GM10266 (cell line): ENCODE results near the gene SLC35F3.

Experiments
- DNase-seq: peaks from one replicate; pipeline ENCODE4 v3.0.0; 2012; ENCODE audit errors: extremely low spot score
- TF ChIP-seq, protein P1 (sequence below): IDR thresholded peaks from 2 replicates; pipeline ENCODE4 v1.5.1; 2012; ENCODE audit warnings: mild to moderate bottlenecking, low read depth; ENCODE audit not compliant: control insufficient read depth, insufficient read depth; ENCODE audit errors: missing control alignments

Gene SLC35F3

DNA sequence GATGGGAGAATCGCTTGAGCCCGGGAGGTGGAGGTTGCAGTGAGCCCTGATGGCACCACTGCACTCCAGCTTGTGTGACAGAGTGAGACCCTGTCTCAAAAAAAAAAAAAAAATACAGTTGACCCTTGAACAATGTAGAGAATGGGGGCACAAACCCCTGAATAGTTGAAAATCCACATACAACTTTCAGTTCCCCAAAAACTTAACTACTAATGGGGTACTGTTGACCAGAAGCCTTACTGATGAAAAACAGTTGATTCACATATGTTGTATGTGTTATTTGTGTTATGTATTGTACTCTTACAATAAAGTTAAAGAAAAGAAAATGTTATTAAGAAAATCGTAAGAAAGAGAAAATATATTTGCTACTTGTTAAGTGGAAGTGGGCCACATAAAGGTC is 417.6 kb downstream of the SLC35F3 start:
- no peak for DNase-seq
- TF ChIP-seq, protein P1, sequence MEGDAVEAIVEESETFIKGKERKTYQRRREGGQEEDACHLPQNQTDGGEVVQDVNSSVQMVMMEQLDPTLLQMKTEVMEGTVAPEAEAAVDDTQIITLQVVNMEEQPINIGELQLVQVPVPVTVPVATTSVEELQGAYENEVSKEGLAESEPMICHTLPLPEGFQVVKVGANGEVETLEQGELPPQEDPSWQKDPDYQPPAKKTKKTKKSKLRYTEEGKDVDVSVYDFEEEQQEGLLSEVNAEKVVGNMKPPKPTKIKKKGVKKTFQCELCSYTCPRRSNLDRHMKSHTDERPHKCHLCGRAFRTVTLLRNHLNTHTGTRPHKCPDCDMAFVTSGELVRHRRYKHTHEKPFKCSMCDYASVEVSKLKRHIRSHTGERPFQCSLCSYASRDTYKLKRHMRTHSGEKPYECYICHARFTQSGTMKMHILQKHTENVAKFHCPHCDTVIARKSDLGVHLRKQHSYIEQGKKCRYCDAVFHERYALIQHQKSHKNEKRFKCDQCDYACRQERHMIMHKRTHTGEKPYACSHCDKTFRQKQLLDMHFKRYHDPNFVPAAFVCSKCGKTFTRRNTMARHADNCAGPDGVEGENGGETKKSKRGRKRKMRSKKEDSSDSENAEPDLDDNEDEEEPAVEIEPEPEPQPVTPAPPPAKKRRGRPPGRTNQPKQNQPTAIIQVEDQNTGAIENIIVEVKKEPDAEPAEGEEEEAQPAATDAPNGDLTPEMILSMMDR = no peak

DNA sequence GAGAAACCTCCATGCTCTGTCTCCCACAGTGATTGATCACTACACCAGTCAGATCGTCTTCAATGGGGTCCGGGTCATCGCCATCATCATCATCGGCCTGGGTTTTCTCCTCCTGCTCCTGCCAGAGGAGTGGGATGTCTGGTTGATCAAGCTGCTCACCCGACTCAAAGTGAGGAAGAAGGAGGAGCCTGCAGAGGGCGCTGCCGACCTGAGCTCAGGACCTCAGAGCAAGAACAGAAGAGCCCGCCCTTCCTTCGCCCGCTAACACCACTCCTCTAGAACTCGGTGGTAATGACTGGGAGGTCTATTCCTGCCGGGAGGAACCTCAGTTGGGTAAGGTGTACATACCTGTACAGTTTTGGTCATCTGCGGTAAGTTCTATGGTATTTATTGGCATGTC is 418.5 kb downstream of the SLC35F3 start:
- peak; percentile 51 for DNase-seq
- TF ChIP-seq, protein P1 = peak; percentile 67

DNA sequence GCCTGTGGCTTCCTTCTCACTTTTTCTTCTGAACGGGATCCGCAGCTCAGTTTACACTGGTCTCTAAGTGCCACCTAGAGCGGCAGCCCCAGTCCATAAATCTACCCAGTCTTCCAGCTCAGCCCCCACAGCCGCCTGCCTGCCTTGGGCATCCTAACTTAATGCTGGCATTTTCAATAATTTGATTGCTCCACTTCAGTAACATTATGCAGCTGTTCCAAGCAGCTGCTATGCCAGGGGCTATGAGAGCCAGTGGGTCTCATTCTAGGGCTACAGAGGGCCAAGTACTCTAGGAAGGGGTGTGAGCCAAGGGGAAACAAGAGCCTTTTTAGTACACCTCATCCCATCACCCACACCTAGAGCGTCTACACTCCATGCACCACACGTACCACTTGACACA is 420.3 kb downstream of the SLC35F3 start:
- DNase-seq = no peak

DNA sequence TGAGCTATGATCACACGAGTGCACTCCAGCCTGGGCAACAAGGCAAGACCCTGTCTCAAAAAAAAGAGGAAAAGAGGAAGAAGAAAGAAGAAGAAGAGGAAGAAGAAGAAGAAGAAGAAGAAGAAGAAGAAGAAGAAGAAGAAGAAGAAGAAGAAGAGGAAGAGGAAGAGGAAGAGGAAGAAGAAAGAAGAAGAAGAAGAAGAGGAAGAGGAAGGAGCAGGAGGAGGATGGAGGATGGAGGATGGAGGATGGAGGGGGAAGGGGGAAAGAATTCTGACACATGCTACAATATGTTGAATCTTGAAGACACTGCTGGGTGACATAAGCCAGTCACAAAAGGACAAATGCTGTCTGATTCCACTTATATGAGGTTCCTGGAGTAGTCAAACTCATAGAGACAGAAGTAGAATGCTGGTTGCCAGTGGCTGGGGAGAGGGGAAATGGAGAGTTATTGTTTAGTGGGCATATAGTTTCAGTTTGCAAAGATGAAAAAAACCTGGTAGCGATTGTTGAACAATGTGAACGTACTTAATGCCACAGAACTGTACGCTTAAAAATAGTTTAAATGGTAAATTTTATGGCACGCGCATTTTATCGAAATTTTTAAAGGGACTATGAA is 421.5 kb downstream of the SLC35F3 start:
- TF ChIP-seq, protein P1 = no peak
- no peak for DNase-seq

More for the DNA sequence above, 420.3 kb downstream of the SLC35F3 start:
- TF ChIP-seq, protein P1 = no peak

DNA sequence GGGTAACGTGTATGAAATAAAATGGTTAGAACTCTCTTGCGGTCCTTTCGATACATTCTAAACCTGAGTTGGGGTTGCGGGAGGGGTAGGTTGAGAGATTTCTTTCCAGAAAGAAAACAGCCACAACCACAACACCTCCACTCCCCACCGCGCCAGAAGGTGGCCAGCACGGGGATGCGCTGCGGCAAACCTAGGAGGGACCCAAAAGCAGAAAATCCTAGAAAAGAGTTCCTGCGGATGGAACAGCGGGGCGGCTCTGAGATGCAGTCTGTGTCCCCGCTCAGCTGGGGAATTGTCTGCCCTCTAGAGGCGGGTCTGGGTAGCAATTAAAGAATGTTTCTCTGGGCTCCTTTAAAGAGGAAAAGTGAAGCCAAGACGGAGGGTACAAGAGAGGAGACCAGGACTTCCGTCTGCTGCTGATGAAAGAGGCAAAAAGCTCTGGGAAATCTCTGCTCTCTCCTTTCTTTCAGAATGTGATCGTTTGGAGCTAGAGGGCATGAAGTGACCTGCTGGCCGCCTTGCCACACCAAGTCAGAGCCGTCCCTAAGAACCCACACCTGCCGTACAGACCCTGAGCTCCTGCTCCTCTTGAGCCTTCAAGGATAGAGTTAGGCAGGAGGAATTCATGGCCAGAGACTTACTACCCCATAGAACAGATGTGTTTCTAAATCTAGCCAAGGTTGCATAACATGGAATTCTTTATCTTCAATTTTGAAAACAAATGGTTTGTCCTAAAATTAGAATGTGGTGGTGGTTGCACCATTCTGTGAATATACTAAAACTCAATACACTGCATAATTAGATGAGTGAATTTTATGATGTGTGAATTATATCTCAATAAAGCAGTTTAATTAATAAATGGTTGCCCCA is 422.3 kb downstream of the SLC35F3 start:
- peak; percentile 63 for DNase-seq
- TF ChIP-seq, protein P1 = peak; percentile 84

DNA sequence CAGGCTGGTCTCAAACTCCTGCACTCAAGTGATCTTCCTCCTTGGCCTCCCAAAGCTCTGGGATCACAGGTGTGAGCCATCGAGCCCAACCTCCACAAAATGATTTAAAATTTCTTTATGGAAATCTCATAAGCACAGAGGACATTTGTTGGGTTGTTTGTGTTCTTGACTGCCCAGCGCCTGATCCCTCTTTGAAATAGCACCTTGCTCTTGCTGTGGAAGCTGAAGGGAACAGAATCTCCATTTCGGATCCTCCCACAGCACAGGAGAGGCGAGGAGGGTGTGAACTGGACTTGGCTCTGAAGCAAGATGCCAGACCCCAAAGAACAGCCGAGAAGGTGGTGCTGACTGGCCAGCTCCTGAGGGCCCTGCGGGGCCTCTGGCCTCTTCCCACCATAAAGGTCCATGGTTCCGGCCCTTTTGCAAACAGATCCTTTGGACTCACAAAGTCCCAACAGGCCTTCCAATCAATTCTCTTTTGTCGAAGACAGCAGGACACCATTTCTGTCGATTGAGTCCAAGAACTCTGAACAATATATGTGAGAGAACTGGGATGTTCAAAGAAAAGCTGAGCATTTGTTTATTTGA is 423.2 kb downstream of the SLC35F3 start:
- DNase-seq = no peak
- TF ChIP-seq, protein P1 = no peak
